Body of pancreas (tissue), 4 donors: ENCODE results near the gene PPME1.

Experiments
- CTCF ChIP-seq, 7 experiments: fragments of 450-650 bp in 4 of 7; fragments of 200-600 bp in 3 of 7; sonication (generic) in 3 of 7; IDR thresholded peaks; one replicate each; pipeline ENCODE4 v1.5.1; 2016 to 2019; ENCODE audit warnings: antibody characterized with exemption in 7 of 7
- POLR2A ChIP-seq, 3 donors: fragments of 450-650 bp; IDR thresholded peaks; one replicate each; pipeline ENCODE4 v1.6.1; 2016; ENCODE audit warnings: antibody characterized with exemption in 3 of 3, mild to moderate bottlenecking in 2 of 3

GRCh38 chr11:74138572-74138971, 32.5 kb upstream of the PPME1 start:
- TF ChIP-seq CTCF (IDR thresholded peaks at IDR 0.05) (no peak), POLR2A (IDR thresholded peaks at IDR 0.05) (no peak)
